GM12865 (cell line): ENCODE measurements around the gene RASSF4.
A peak's percentile ranks its signal among the peaks of the same experiment; 100 is the strongest.

ENCODE experiments used
- DNase-seq: peaks from one replicate; pipeline ENCODE4 v3.0.0; 2010; ENCODE audit warnings: low read depth
- H3K4me3 ChIP-seq: 2 replicates; pipeline ENCODE4 v1.5.1; 2011; ENCODE audit warnings: mild to moderate bottlenecking, low read depth, low read length, control low read depth
- CTCF ChIP-seq: IDR thresholded peaks from 2 replicates; pipeline ENCODE4 v1.5.1; 2011; ENCODE audit warnings: low read length, control low read depth, low read depth, inconsistent platforms; ENCODE audit not compliant: insufficient read depth; ENCODE audit errors: missing control alignments

The RASSF4 gene

DNA sequence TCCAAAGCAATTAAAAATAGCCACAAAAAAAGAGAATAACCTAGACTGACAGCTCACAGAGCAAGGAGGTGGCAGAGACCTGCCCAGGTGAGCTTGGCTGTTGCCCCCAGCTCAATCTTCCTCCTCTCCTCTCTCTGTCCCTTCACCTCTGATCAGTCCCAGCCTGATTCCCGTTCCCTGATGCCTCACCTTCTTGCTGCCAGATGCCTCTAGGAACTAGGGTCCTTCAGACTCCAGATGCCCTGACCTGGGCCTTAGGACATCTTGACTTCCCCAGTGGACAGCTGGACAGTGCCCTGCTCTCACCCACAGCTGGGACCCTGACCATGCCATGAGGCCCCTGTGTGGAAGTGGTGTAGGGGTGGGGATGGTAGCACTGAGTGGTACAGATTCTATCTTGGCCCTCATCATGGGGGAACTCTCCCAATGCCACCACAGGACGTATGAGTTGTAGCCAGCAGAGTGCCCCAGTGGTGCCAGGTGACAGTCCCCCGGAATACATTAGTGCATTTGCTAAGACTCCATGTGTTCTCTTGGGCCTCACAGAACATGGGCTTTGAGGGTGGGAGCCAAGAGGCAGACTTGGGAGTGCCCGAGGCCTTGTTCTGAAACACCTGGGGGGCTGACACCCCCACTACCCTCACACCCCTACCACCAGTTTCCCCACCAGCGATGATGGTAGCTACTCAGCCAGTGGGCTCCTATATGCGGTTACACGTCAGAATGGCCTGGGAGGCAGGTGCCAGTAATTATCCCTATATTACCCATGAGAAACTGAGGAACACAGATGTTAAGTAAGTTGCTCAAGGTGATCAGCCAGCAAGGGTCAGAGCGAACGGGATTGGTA, 17.0 kb downstream of the RASSF4 start:
- H3K4me3 ChIP-seq = peak overlapping the region; percentile 49
- DNase-seq = no peak
- no peak for TF ChIP-seq CTCF

GRCh38 chr10:44977287-44978212, 17.9 kb downstream of the RASSF4 start:
- DNase-seq = no peak
- H3K4me3 ChIP-seq = peak overlapping the region; percentile 49
- no peak for TF ChIP-seq CTCF

DNA sequence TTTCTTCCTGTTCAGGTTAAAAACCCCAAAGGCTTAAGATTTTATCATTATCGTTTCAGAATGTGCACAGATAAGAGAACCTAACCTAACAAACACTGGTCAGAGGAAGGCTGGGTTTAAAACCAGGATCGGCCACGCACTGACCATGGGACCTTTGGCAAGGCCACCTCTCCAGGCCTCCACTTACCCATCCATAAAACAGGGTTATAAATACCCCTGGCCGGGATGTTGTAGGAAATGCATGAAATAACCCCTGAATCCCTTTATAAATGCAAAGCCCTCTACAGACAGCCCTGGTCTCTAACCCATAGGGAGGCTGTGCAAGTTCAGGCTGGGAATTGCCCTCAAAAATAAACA, 18.6 kb downstream of the RASSF4 start:
- peak overlapping the region; percentile 49 for H3K4me3 ChIP-seq
- no peak for DNase-seq
- no peak for TF ChIP-seq CTCF

DNA sequence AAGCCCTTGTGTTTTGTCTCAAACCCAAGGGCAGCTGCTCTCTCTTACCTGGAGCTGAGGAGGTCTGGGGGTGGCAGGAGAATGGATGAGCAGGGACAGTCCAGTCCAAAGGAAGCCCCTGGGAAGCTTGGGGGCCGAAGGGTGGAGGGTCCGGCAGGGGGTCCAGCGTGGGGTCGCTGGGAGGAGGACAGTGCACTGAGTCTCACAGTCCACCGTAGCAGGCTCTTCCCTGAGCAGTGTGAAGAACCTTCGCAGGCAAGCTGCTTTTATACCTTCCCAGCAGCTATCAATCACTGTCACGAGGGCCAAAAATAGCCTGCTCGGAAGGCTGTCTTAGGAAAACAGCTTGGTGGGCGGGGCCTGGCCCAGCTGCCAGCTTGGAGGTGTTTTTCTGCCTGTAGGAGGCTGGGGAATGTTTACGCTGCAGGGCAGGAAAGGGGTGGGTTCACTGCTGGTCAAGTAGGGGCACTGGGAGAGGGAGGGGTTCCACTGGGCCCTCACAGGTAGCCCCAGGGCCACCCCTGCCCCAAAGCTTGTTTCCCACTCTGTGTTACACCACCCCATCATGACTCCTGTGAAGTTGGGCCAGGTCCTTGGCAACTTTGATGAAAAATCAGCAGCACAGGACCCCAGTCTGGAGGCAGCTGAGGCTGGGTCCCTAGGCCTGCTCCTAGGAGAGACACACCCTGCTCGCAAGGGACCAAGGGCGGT, 19.1 kb downstream of the RASSF4 start, which contains the start of gene DEPP1:
DEPP1 (minus strand) TSS at position 240 of the 711 bp plus-strand sequence. CDS start 779 bp downstream, outside the sequence.
- H3K4me3 ChIP-seq = peak within 1 kb of the TSS; percentile 49
- DNase-seq = peak; percentile 75
- TF ChIP-seq CTCF = no peak

GRCh38 chr10:44979281-44980191, 19.9 kb downstream of the RASSF4 start:
- DNase-seq = no peak
- no peak overlapping the region for H3K4me3 ChIP-seq
- TF ChIP-seq CTCF = no peak
